HCT116 (cell line): ENCODE data around the gene SALL4. TPM values are rescaled to one million over a fixed set of nuclear protein-coding genes. Genes with fewer than 3 reads are reported as not detected.

Experiments used
- ATAC-seq: fragments of 200-7000 bp; cut with Tn5 transposase; 2 replicates; pipeline ENCODE4 v1.9.1; 2020; ENCODE audit warnings: mild to moderate bottlenecking, moderate library complexity
- BruUV-seq: library from RNA; stranded (reverse); fragments of 400-500 nt; replicated peaks from 2 replicates; lab custom pipeline; 2021; lab: Mats Ljungman, UMichigan
- CTCF ChIA-PET: fragments of 300-600 bp; sonication (Branson Sonifier 250); formaldehyde crosslinking; loops from one replicate; lab custom pipeline; 2021; ENCODE audit warnings: antibody characterized with exemption; lab: Charles Lee
- POLR2A ChIA-PET: fragments of 300-600, 350-600 bp; sonication (Branson Sonifier 250); formaldehyde crosslinking; loops from one replicate; lab custom pipeline; 2021; ENCODE audit warnings: antibody characterized with exemption; lab: Charles Lee
- RAD21 ChIA-PET, 2 experiments: fragments of 300-600 bp; sonication (Branson Sonifier 250); formaldehyde crosslinking; loops; one replicate each; lab custom pipeline; 2023; ENCODE audit warnings: low total read pairs in 2 of 2; ENCODE audit not compliant: uncharacterized antibody in 2 of 2, unreplicated experiment in 2 of 2, low non-redundant PET in 1 of 2; lab: Charles Lee
- DNase-seq: peaks from one replicate; pipeline ENCODE4 v3.0.0-alpha.2; 2010; ENCODE audit warnings: low read depth, low spot score
- H2AFZ ChIP-seq: fragments of 200-600 bp; shearing (Covaris generic), sonication (generic); 2 replicates; pipeline ENCODE4 v1.6.1; 2017; ENCODE audit warnings: low read depth, mixed run types, mixed read lengths, antibody characterized with exemption, low read length; ENCODE audit not compliant: poor library complexity, severe bottlenecking
- H3K27ac ChIP-seq: 2 replicates; pipeline ENCODE4 v1.5.1; 2012; ENCODE audit warnings: low read depth, low read length
- H3K27me3 ChIP-seq: fragments of 200-600 bp; sonication (generic); 2 replicates; pipeline ENCODE4 v1.6.1; 2016; ENCODE audit warnings: mixed run types, low read length, mixed read lengths; ENCODE audit not compliant: insufficient read depth
- H3K36me3 ChIP-seq, 2 experiments: fragments of 200-500 bp in 1 of 2; fragments of 200-600 bp in 1 of 2; sonication (Bioruptor generic) in 1 of 2; sonication (generic) in 1 of 2; 2 replicates each; pipeline versions ENCODE4 v1.5.1 to v1.6.1; 2014 to 2016; ENCODE audit warnings: low read length in 2 of 2, inconsistent platforms in 1 of 2, mixed read lengths in 1 of 2, mixed run types in 1 of 2; ENCODE audit not compliant: insufficient read depth in 2 of 2, control insufficient read depth in 1 of 2
- H3K4me1 ChIP-seq, 2 experiments: fragments of 200-600 bp in 1 of 2; sonication (generic) in 1 of 2; 2 replicates each; pipeline versions ENCODE4 v1.5.1 to v1.6.1; 2012 to 2017; ENCODE audit warnings: low read length in 2 of 2, inconsistent platforms in 1 of 2, mild to moderate bottlenecking in 1 of 2, mixed read lengths in 1 of 2, mixed run types in 1 of 2, moderate library complexity in 1 of 2; ENCODE audit not compliant: insufficient read depth in 2 of 2, control insufficient read depth in 1 of 2
- H3K4me2 ChIP-seq: fragments of 200-600 bp; sonication (generic); 2 replicates; pipeline ENCODE4 v1.6.1; 2017; ENCODE audit warnings: mixed run types, low read length, mixed read lengths
- H3K4me3 ChIP-seq, 2 experiments: fragments of 200-600 bp in 1 of 2; sonication (generic) in 1 of 2; replicated peaks in 1 of 2; 2 replicates each; pipeline ENCODE4 v1.5.1; 2011 to 2016; ENCODE audit warnings: low read length in 2 of 2, control low read depth in 1 of 2, low read depth in 1 of 2, mild to moderate bottlenecking in 1 of 2, mixed read lengths in 1 of 2, mixed run types in 1 of 2
- H3K79me2 ChIP-seq: fragments of 200-600 bp; sonication (generic); 2 replicates; pipeline ENCODE4 v1.6.1; 2017; ENCODE audit warnings: mild to moderate bottlenecking, mixed run types, low read length, moderate library complexity, mixed read lengths; ENCODE audit not compliant: insufficient read depth
- H3K9ac ChIP-seq: fragments of 200-600 bp; sonication (generic); 2 replicates; pipeline ENCODE4 v1.6.1; 2016; ENCODE audit warnings: low read length, mixed read lengths
- H3K9me2 ChIP-seq: fragments of 200-600 bp; sonication (generic), shearing (Covaris generic); 2 replicates; pipeline ENCODE4 v1.6.1; 2017; ENCODE audit warnings: mixed run types, mild to moderate bottlenecking, moderate library complexity; ENCODE audit not compliant: insufficient read depth
- H3K9me3 ChIP-seq, 2 experiments: fragments of 200-500 bp in 1 of 2; fragments of 200-600 bp in 1 of 2; sonication (Bioruptor generic) in 1 of 2; sonication (generic) in 1 of 2; 2 replicates each; pipeline ENCODE4 v1.6.1; 2014 to 2017; ENCODE audit warnings: low read length in 2 of 2, mixed read lengths in 2 of 2, inconsistent platforms in 1 of 2, low read depth in 1 of 2, mild to moderate bottlenecking in 1 of 2, mixed run types in 1 of 2, moderate library complexity in 1 of 2; ENCODE audit not compliant: control insufficient read depth in 1 of 2, insufficient read depth in 1 of 2
- H4K20me1 ChIP-seq: fragments of 200-600 bp; sonication (generic), shearing (Covaris generic); 2 replicates; pipeline ENCODE4 v1.6.1; 2017; ENCODE audit warnings: mixed run types, mild to moderate bottlenecking, moderate library complexity; ENCODE audit not compliant: insufficient read depth
- EZH2phosphoT487 ChIP-seq: fragments of 200-600 bp; IDR thresholded peaks from 2 replicates; pipeline ENCODE4 v1.6.1; 2018; ENCODE audit warnings: antibody characterized with exemption, borderline replicate concordance
- FOSL1 ChIP-seq: IDR thresholded peaks from 2 replicates; pipeline ENCODE4 v1.6.1; 2012; ENCODE audit warnings: low read depth
- ZFX ChIP-seq: fragments of 450-650 bp; IDR thresholded peaks from 2 replicates; pipeline ENCODE4 v1.6.1; 2017
- intact Hi-C: fragments of 100-400 bp; cut with micrococcal nuclease; formaldehyde crosslinking; loops from 2 replicates; pipeline ENCODE4 v1.10.0; 2022
- total RNA-seq: library from RNA; stranded (reverse); gene quantifications from one replicate; pipeline ENCODE4 v1.2.1, GENCODE V29; 2021; ENCODE audit not compliant: unreplicated experiment
- TF ChIP-seq, protein P1 (sequence below): IDR thresholded peaks from 2 replicates; pipeline ENCODE4 v1.6.1; 2012; ENCODE audit warnings: low read depth
- TF ChIP-seq, protein P2 (sequence below), 3 experiments: fragments of 200-600 bp in 1 of 3; sonication (generic) in 1 of 3; IDR thresholded peaks in 2 of 3; conservative IDR thresholded peaks in 1 of 3; 2 replicates each; pipeline ENCODE4 v1.5.1; 2012 to 2017; ENCODE audit warnings: low read depth in 2 of 3, low read length in 2 of 3, antibody characterized with exemption in 1 of 3, borderline replicate concordance in 1 of 3, control low read depth in 1 of 3, mild to moderate bottlenecking in 1 of 3, mixed read lengths in 1 of 3, mixed run types in 1 of 3, moderate library complexity in 1 of 3; ENCODE audit not compliant: insufficient read depth in 1 of 3

SALL4 gene
- total RNA-seq, 1 experiment from 2014 or later, result 1.9 TPM

DNA sequence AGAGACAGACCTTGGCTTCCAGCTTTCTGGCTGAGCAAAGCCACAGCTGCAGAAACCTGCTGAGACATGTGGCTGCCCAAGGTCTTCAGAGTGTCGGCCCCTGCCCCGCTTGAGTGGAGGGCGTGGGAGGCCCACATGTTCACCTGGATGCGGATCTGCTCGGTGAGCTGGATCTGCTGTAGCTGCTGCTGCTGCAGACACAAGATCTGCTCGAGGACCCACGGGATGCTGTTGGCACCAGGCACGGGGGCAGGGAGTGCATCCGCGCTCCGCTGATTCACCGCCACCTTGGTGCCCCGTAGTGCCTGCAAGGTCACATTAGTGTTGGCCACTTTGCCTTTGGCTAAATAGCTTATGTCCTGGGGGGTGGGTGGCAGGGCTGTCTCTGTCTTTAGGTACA, 10.7 kb downstream of the SALL4 start (continued):
- TF ChIP-seq, protein P1, sequence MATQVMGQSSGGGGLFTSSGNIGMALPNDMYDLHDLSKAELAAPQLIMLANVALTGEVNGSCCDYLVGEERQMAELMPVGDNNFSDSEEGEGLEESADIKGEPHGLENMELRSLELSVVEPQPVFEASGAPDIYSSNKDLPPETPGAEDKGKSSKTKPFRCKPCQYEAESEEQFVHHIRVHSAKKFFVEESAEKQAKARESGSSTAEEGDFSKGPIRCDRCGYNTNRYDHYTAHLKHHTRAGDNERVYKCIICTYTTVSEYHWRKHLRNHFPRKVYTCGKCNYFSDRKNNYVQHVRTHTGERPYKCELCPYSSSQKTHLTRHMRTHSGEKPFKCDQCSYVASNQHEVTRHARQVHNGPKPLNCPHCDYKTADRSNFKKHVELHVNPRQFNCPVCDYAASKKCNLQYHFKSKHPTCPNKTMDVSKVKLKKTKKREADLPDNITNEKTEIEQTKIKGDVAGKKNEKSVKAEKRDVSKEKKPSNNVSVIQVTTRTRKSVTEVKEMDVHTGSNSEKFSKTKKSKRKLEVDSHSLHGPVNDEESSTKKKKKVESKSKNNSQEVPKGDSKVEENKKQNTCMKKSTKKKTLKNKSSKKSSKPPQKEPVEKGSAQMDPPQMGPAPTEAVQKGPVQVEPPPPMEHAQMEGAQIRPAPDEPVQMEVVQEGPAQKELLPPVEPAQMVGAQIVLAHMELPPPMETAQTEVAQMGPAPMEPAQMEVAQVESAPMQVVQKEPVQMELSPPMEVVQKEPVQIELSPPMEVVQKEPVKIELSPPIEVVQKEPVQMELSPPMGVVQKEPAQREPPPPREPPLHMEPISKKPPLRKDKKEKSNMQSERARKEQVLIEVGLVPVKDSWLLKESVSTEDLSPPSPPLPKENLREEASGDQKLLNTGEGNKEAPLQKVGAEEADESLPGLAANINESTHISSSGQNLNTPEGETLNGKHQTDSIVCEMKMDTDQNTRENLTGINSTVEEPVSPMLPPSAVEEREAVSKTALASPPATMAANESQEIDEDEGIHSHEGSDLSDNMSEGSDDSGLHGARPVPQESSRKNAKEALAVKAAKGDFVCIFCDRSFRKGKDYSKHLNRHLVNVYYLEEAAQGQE, result no peak
- TF ChIP-seq EZH2phosphoT487, result no peak
- no peak for TF ChIP-seq FOSL1
- TF ChIP-seq, protein P2, sequence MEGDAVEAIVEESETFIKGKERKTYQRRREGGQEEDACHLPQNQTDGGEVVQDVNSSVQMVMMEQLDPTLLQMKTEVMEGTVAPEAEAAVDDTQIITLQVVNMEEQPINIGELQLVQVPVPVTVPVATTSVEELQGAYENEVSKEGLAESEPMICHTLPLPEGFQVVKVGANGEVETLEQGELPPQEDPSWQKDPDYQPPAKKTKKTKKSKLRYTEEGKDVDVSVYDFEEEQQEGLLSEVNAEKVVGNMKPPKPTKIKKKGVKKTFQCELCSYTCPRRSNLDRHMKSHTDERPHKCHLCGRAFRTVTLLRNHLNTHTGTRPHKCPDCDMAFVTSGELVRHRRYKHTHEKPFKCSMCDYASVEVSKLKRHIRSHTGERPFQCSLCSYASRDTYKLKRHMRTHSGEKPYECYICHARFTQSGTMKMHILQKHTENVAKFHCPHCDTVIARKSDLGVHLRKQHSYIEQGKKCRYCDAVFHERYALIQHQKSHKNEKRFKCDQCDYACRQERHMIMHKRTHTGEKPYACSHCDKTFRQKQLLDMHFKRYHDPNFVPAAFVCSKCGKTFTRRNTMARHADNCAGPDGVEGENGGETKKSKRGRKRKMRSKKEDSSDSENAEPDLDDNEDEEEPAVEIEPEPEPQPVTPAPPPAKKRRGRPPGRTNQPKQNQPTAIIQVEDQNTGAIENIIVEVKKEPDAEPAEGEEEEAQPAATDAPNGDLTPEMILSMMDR (IDR thresholded peaks at IDR 0.05 in 2 of 3, conservative IDR thresholded peaks at IDR 0.05 in 1 of 3; ENCODE audit: borderline replicate concordance in 1 of 3, insufficient read depth in 1 of 3, low read depth in 2 of 3, low read length in 2 of 3), result no peak

DNA sequence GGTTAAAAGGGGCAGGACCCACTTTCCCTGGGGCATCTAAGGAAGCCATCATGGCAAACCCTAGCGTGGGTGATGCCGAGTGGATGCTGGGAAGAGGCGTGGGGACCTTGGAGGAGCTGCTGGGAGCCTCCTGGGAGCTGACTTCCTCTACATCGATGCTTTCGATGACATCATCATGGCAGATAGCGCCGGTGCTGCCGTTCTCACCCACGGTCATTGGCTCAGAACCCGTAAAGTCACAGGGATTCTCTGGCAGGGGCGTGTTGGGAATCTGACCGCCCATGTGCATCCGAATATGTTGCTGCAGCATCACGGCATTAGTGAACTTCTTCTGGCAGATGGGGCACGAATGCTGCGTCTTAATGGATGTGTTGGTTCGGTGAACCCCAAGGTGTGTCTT, 12.1 kb downstream of the SALL4 start:
- Histone ChIP-seq H2AFZ (no peak overlapping the region), H3K27me3 (no peaks in the 10 kb centered on the region), H4K20me1 (no peaks in the 10 kb centered on the region)

More for the DNA sequence above, 12.1 kb downstream of the SALL4 start:
- Histone ChIP-seq H3K9me3 (no peaks in the 10 kb centered on the region), H3K4me1 (no peaks in the 10 kb centered on the region), H3K4me2 (no peak overlapping the region), H3K27ac (no peak overlapping the region)
- ATAC-seq (no peak), DNase-seq (no peak)
- RAD21 ChIA-PET, result no interaction called here
- TF ChIP-seq, protein P2 (IDR thresholded peaks at IDR 0.05 in 2 of 3, conservative IDR thresholded peaks at IDR 0.05 in 1 of 3; ENCODE audit: borderline replicate concordance in 1 of 3, insufficient read depth in 1 of 3, low read depth in 2 of 3, low read length in 2 of 3), result no peak
- no peak for TF ChIP-seq ZFX
- TF ChIP-seq, protein P1, result no peak
- TF ChIP-seq, all 23 proteins: peak for 0
- H3K9ac ChIP-seq, result no peak overlapping the region
- H3K9me2 ChIP-seq, result no peaks in the 10 kb centered on the region
- no peaks in the 10 kb centered on the region for H3K79me2 ChIP-seq
- intact Hi-C loops, result no loop called here
- no peaks in the 10 kb centered on the region for H3K36me3 ChIP-seq
- H3K4me3 ChIP-seq, result no peak overlapping the region
- BruUV-seq, result no TSS peak
- ChIA-PET POLR2A (no interaction called here), CTCF (no interaction called here)
